CD8-positive, alpha-beta memory T cell (primary cell): Measurements from ENCODE around the gene DCLK2. TPM values are rescaled to one million over a fixed set of nuclear protein-coding genes. Genes with fewer than 3 reads are reported as not detected.

Experiments used
- CTCF ChIA-PET: fragments of 350-600 bp; sonication (Branson Sonifier 250); formaldehyde crosslinking; loops from one replicate; lab custom pipeline; 2021; ENCODE audit warnings: antibody characterized with exemption; lab: Charles Lee
- POLR2A ChIA-PET: fragments of 350-600 bp; sonication (Branson Sonifier 250); formaldehyde crosslinking; loops from one replicate; lab custom pipeline; 2021; ENCODE audit warnings: antibody characterized with exemption; lab: Charles Lee
- DNase-seq, 5 donors: peaks; one replicate each; pipeline versions ENCODE4 v3.0.0 to v3.0.0-alpha.2; 2020 to 2022; ENCODE audit warnings: mixed read lengths in 1 of 5
- H3K27ac ChIP-seq: one replicate; pipeline ENCODE4 v1.7.0; 2013; ENCODE audit warnings: low read depth, mild to moderate bottlenecking, low read length, moderate library complexity
- H3K27me3 ChIP-seq: 2 replicates; pipeline ENCODE4 v1.7.0; 2013; ENCODE audit warnings: low read length, mild to moderate bottlenecking; ENCODE audit not compliant: insufficient read depth, poor library complexity, severe bottlenecking
- H3K36me3 ChIP-seq: 2 replicates; pipeline ENCODE4 v1.7.0; 2013; ENCODE audit warnings: mild to moderate bottlenecking, low read length, moderate library complexity; ENCODE audit not compliant: insufficient read depth
- H3K4me1 ChIP-seq: 2 replicates; pipeline ENCODE4 v1.7.0; 2013; ENCODE audit warnings: mild to moderate bottlenecking, low read length, moderate library complexity; ENCODE audit not compliant: insufficient read depth
- H3K4me3 ChIP-seq: 2 replicates; pipeline ENCODE4 v1.7.0; 2013; ENCODE audit warnings: mild to moderate bottlenecking, low read length
- H3K9me3 ChIP-seq: 2 replicates; pipeline ENCODE4 v1.7.0; 2013; ENCODE audit warnings: mild to moderate bottlenecking, low read length
- H3K27ac Mint-ChIP-seq, 8 donors: one replicate each; pipeline ENCODE4 v1.8.0; 2020 to 2021; ENCODE audit warnings: mixed read lengths in 8 of 8, mild to moderate bottlenecking in 6 of 8, inconsistent platforms in 3 of 8, moderate library complexity in 3 of 8
- H3K27me3 Mint-ChIP-seq, 2 donors: one replicate each; pipeline ENCODE4 v1.8.0; 2020 to 2021; ENCODE audit warnings: mixed read lengths in 2 of 2, mild to moderate bottlenecking in 1 of 2, moderate library complexity in 1 of 2
- H3K36me3 Mint-ChIP-seq, 3 donors: one replicate each; pipeline ENCODE4 v1.8.0; 2020 to 2021; ENCODE audit warnings: mixed read lengths in 3 of 3, inconsistent platforms in 1 of 3, mild to moderate bottlenecking in 1 of 3
- H3K4me1 Mint-ChIP-seq, 3 donors: one replicate each; pipeline ENCODE4 v1.8.0; 2020 to 2021; ENCODE audit warnings: mixed read lengths in 3 of 3, inconsistent platforms in 1 of 3, mild to moderate bottlenecking in 1 of 3
- H3K4me3 Mint-ChIP-seq, 7 donors: one replicate each; pipeline ENCODE4 v1.8.0; 2020 to 2021; ENCODE audit warnings: mixed read lengths in 7 of 7, mild to moderate bottlenecking in 6 of 7, moderate library complexity in 4 of 7, inconsistent platforms in 2 of 7
- H3K9me3 Mint-ChIP-seq, 5 donors: one replicate each; pipeline ENCODE4 v1.8.0; 2020 to 2022; ENCODE audit warnings: mixed read lengths in 5 of 5, mild to moderate bottlenecking in 3 of 5, moderate library complexity in 2 of 5, inconsistent platforms in 1 of 5
- polyA plus RNA-seq: library from polyadenylated mRNA; unstranded; fragments of 300-500 nt; fragmentation: Illumina TruSeq; gene quantifications from one replicate; pipeline ENCODE4 v1.2.3, GENCODE V29; 2021
- total RNA-seq, 2 experiments: library from RNA; stranded (reverse); gene quantifications; one replicate each; pipeline ENCODE4 v1.2.3, GENCODE V29; 2021

Gene DCLK2
- total RNA-seq (not detected), polyA plus RNA-seq (not detected)

GRCh38 chr4:150078041-150078578 lies at the start of gene DCLK2:
TSS of gene DCLK2 (plus strand) at chr4:150078445. CDS start at chr4:150079028, 583 bp downstream.
- H3K4me3 Mint-ChIP-seq = peak within 1 kb of the TSS in 5 of 7 donors; percentile 63 to 83 (median 70)
- Histone ChIP-seq H3K4me1 (no peaks in the 10 kb centered on the region), H3K27me3 (peaks cover 15% of the 10 kb centered on the region), H3K36me3 (no peaks in the 10 kb centered on the region), H3K4me3 (no peak within 1 kb of the TSS), H3K9me3 (no peaks in the 10 kb centered on the region), H3K27ac (no peak within 1 kb of the TSS)
- ChIA-PET POLR2A (no interaction called here), CTCF (no interaction called here)
- H3K27me3 Mint-ChIP-seq = peaks cover 27 to 57% of the 10 kb centered on the region in 2 donors
- peaks cover 3 to 9% (median 6%) of the 10 kb centered on the region in 3 donors for H3K4me1 Mint-ChIP-seq
- no peak for DNase-seq
- no peaks in the 10 kb centered on the region for H3K36me3 Mint-ChIP-seq
- H3K9me3 Mint-ChIP-seq = peaks cover 0 to 12% (median 2%) of the 10 kb centered on the region in 5 donors
- no peak within 1 kb of the TSS for H3K27ac Mint-ChIP-seq

DNA sequence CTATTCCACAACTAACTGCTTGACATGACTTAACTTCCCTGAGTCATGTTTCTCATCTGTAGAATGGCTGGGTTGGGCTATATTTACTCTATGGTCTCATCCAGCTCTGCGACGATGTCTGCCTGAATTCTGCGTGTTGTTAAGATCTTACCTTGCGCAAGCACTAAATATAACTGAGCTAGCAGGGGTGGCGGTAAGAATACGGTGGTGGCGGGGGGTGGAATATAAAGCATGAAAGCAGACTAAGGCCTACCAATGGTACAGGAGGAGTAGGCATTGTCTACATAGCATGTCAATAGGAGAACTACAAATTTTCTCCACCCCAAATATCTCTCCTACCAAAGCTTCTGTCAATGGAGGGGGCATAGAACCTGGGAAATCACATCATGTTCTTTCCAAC lies 45.7 kb upstream of the DCLK2 start:
- H3K4me3 ChIP-seq = no peak overlapping the region
- H3K27ac ChIP-seq = no peak overlapping the region
- H3K9me3 Mint-ChIP-seq = peaks cover 0 to 7% (median 5%) of the 10 kb centered on the region in 5 donors
- no peak for DNase-seq
- H3K27me3 ChIP-seq = no peaks in the 10 kb centered on the region
- CTCF ChIA-PET = no interaction called here
- H3K36me3 ChIP-seq = no peaks in the 10 kb centered on the region
- H3K4me3 Mint-ChIP-seq = no peak overlapping the region
- POLR2A ChIA-PET = no interaction called here
- no peaks in the 10 kb centered on the region for H3K9me3 ChIP-seq
- no peak overlapping the region for H3K27ac Mint-ChIP-seq
- peaks cover 5 to 34% of the 10 kb centered on the region in 2 donors for H3K27me3 Mint-ChIP-seq
- no peaks in the 10 kb centered on the region for H3K4me1 Mint-ChIP-seq
- H3K36me3 Mint-ChIP-seq = no peaks in the 10 kb centered on the region
- no peaks in the 10 kb centered on the region for H3K4me1 ChIP-seq

- CTCF ChIA-PET = no interaction called here
- no peaks in the 10 kb centered on the region for H3K4me1 ChIP-seq
Measured at GRCh38 chr4:150033081-150033480, 45.2 kb upstream of the DCLK2 start.

DNA sequence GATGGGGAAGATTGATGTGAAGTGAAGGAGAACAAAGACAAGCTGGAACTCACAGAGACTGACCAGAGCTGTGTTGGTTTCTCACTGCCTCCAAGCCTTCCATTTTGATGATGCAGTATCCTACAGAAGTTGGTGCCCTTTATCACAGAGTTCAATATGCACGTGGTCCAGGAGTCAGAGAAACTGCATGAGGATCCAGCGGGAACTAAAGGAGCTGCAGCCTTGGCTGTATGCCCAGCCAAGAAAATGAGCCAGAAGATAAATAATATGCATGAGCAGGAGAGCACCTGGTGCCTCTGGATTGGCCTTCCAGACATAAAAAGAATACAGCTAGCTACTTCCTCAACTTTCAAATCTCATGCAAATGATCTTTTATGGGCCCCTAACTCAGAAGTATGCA lies 44.3 kb upstream of the DCLK2 start:
- H3K27me3 ChIP-seq = no peaks in the 10 kb centered on the region
- no peak overlapping the region for H3K27ac ChIP-seq
- POLR2A ChIA-PET = no interaction called here
- no peaks in the 10 kb centered on the region for H3K9me3 ChIP-seq
- no peak overlapping the region for H3K27ac Mint-ChIP-seq
- H3K4me3 Mint-ChIP-seq = no peak overlapping the region
- H3K4me1 ChIP-seq = no peaks in the 10 kb centered on the region
- peaks cover 0 to 2% (median 0%) of the 10 kb centered on the region in 5 donors for H3K9me3 Mint-ChIP-seq
- H3K36me3 Mint-ChIP-seq = no peaks in the 10 kb centered on the region
- no peaks in the 10 kb centered on the region for H3K4me1 Mint-ChIP-seq
- H3K4me3 ChIP-seq = no peak overlapping the region
- no peak for DNase-seq
- H3K27me3 Mint-ChIP-seq = peaks cover 5 to 34% of the 10 kb centered on the region in 2 donors
- CTCF ChIA-PET = no interaction called here
- no peaks in the 10 kb centered on the region for H3K36me3 ChIP-seq

More at GRCh38 chr4:150033081-150033480, 45.2 kb upstream of the DCLK2 start:
- POLR2A ChIA-PET = no interaction called here
- Histone ChIP-seq H3K27me3 (no peaks in the 10 kb centered on the region), H3K4me3 (no peak overlapping the region), H3K9me3 (no peaks in the 10 kb centered on the region), H3K27ac (no peak overlapping the region), H3K36me3 (no peaks in the 10 kb centered on the region)
- Mint-ChIP-seq H3K4me1 (no peaks in the 10 kb centered on the region), H3K27ac (no peak overlapping the region), H3K9me3 (peaks cover 0 to 2% (median 0%) of the 10 kb centered on the region in 5 donors), H3K4me3 (no peak overlapping the region), H3K27me3 (peaks cover 5 to 34% of the 10 kb centered on the region in 2 donors), H3K36me3 (no peaks in the 10 kb centered on the region)
- DNase-seq = no peak

DNA sequence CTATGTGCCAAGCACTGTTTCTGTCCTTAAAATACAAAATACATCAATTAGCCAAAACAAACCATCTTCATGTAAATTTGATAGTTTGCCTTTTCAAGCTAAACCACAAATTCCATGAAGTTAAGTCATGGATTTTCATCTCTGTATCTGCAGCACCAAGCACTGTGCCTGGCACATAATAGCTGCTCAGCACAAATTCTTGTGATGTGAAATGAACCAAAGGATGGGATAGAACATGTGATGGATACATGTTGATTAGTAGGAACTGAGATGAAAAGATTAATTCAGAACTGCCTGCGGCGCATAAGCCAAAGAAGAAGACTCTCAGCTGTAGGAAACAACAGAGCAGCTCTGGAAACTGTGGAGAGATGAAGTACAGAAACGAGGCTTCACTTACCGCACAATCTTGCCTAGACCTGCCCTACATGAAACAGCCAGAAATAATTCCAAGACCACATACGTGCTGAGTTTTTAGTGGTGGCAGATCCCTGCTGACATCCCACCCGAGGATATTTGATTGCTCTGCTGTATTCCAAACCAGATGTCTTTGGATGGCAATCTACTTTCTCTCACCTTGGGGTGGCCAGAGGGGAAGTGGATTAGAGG lies 40.9 kb upstream of the DCLK2 start:
- H3K36me3 Mint-ChIP-seq = no peaks in the 10 kb centered on the region
- H3K9me3 Mint-ChIP-seq = peaks cover 0 to 2% (median 0%) of the 10 kb centered on the region in 5 donors
- H3K36me3 ChIP-seq = no peaks in the 10 kb centered on the region
- no peaks in the 10 kb centered on the region for H3K9me3 ChIP-seq
- H3K4me1 Mint-ChIP-seq = no peaks in the 10 kb centered on the region
- H3K27me3 Mint-ChIP-seq = peaks cover 5 to 28% of the 10 kb centered on the region in 2 donors
- no peak for DNase-seq
- H3K4me3 ChIP-seq = no peak overlapping the region
- no peak overlapping the region for H3K27ac Mint-ChIP-seq
- ChIA-PET CTCF (no interaction called here), POLR2A (no interaction called here)
- no peak overlapping the region for H3K4me3 Mint-ChIP-seq
- H3K27me3 ChIP-seq = no peaks in the 10 kb centered on the region
- H3K27ac ChIP-seq = no peak overlapping the region
- H3K4me1 ChIP-seq = no peaks in the 10 kb centered on the region

DNA sequence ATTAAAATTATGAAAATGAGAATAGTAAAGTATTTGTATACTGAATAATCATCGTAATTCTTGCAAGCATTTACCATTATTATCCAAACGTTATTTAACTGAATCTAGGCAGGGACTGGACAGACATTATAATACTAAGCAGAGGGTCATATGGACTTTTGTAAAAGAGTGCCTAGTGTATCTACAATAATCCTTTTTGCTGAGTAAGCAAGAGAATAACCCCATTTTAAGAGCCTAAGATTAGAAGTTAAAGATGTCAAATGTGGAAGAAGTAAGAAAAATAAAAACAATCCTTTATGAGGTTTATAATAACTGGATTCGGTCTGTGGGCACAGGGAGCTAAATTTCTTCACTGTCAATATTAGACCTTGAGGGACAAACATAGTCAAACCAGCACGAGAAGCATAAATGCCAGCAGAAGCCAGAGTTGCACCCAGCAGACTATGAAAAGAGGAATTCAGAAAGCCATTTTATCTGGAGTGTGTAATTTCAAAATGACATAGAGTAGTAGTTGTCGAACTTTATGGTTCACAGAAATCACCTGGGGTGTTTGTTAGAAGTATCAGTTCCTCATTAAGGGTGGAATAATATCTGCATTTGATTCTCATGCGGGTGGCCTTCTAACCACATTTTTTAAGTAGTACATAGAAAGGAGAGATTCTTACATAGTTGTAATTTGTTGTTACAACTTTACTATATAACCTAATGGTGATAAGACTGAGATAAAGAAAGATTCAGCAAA lies 39.7 kb upstream of the DCLK2 start:
- Mint-ChIP-seq H3K4me3 (no peak overlapping the region), H3K4me1 (no peaks in the 10 kb centered on the region), H3K27ac (no peak overlapping the region), H3K9me3 (peaks cover 0 to under 1% (median 0%) of the 10 kb centered on the region in 5 donors), H3K27me3 (peaks cover 5 to 18% of the 10 kb centered on the region in 2 donors), H3K36me3 (no peaks in the 10 kb centered on the region)
- Histone ChIP-seq H3K4me3 (no peak overlapping the region), H3K27me3 (no peaks in the 10 kb centered on the region), H3K36me3 (no peaks in the 10 kb centered on the region), H3K27ac (no peak overlapping the region), H3K9me3 (no peaks in the 10 kb centered on the region), H3K4me1 (no peaks in the 10 kb centered on the region)
- no peak for DNase-seq
- POLR2A ChIA-PET = no interaction called here
- CTCF ChIA-PET = no interaction called here

DNA sequence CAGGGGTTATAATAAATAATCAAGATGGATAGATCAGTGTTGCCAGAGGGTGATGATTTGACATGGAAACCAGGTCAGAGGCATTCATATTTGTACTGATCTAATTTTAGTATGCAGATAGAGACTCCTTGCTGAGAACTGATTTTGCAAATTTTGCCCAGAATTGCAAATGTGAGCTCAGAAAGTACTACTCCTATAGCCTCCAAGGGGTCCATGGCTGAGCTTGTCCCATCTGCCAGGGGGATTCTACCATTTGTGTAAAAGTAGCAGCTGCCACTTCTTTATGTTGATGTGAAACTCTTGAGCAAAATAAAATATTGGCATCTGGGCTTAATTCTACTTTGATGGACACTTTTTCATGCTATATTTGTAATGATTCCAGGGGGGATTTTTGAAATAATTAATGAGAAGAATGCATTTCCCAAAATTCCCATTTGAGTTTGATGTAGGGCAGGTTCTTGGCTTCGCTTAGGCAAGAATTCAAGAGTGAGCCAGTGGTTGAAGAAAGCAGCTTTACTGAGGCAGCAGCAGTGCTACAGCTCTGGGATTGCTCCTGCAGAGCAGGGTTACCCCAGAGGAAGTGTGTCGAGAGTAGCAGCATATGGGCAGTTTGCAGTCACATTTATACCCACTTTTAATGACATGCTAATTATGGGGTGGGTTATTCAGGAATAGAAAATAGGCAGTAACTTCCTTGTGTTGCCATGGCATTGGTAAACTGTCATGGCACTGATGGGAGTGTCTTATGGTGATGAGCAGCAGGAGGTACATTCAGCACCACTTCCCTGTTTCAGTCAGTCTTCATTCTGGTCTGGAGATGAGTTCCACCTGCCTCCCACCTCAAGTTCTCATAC lies 38.7 kb upstream of the DCLK2 start:
- Mint-ChIP-seq H3K27me3 (peaks cover 2 to 12% of the 10 kb centered on the region in 2 donors), H3K4me3 (no peak overlapping the region), H3K4me1 (no peaks in the 10 kb centered on the region), H3K9me3 (no peaks in the 10 kb centered on the region), H3K27ac (peak overlapping the region in 1 of 8 donors; percentile 2), H3K36me3 (no peaks in the 10 kb centered on the region)
- no peak for DNase-seq
- Histone ChIP-seq H3K9me3 (no peaks in the 10 kb centered on the region), H3K4me3 (no peak overlapping the region), H3K36me3 (no peaks in the 10 kb centered on the region), H3K4me1 (no peaks in the 10 kb centered on the region), H3K27me3 (no peaks in the 10 kb centered on the region), H3K27ac (no peak overlapping the region)
- ChIA-PET CTCF (no interaction called here), POLR2A (no interaction called here)
